GM12891 (cell line): ENCODE results near the gene PUS10.

Source experiments
- PAX5 ChIP-seq: IDR thresholded peaks from 2 replicates; pipeline ENCODE4 v1.6.1; 2011; ENCODE audit warnings: low read length, moderate library complexity, mild to moderate bottlenecking; ENCODE audit not compliant: insufficient read depth, severe bottlenecking
- POLR2A ChIP-seq: IDR thresholded peaks from 2 replicates; pipeline ENCODE4 v1.6.1; 2011; ENCODE audit warnings: low read depth, low read length, control low read depth
- POLR2AphosphoS5 ChIP-seq: IDR thresholded peaks from 2 replicates; pipeline ENCODE4 v1.6.1; 2011; ENCODE audit warnings: low read depth, low read length, control low read depth
- TAF1 ChIP-seq: IDR thresholded peaks from 2 replicates; pipeline ENCODE4 v1.6.1; 2011; ENCODE audit warnings: low read depth, low read length, control low read depth

DNA sequence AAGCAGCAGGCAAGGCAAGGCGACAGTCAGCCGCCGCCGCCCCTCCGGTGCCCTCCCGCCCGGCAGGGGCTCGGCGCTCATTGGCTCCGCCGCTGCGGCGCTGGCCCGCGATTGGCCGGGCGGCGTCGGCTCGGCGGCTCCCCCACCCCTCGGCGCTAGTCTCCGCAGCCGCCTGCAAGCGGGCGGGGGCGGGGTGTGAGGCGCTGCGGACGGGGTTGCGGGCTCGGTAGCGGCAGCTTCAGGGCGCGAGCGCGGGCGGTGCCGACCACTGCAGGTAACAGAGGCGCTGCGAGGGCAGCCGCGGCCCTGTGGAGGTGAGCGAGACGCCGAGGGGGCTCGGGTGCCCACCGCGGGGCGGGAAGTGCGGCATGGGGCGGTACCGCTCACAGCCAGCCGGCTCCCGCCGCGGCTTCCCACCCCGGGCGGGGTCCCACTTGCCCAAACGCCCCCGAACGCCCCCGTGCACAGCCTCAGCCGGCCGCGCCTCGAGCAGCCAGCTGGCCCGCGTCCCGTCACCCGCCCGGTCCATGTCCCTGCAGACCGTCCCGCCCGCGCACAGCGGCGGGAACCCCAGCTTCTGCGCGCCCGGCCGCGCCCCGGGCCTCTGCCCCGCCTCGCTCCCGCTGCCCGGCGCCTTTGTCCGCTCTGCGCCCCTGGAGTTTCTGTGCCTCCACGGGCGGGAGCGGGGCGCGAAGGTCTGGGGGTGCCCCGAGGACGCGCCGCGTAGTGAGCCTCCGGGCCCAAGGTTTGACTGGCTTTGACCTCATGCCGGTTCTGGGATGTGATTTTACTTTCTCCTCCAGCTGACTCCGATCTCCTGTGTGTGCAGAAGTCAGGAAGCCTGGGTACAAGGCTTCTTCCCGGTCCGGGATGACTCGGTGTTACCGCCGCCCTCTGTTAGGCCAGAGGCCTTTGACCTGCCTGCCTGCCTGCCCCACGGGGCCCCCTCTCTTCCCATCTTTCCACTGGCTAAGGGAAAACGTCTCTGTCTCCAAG lies 48.0 kb upstream of the PUS10 start, which contains the start of gene SANBR:
- TF ChIP-seq PAX5 (no peak), POLR2AphosphoS5 (no peak), POLR2A (no peak), TAF1 (no peak)
